Type B pancreatic cell (in vitro differentiated cells): Measurements from ENCODE around the gene PVALB. TPM values are rescaled to one million over a fixed set of nuclear protein-coding genes. Genes with fewer than 3 reads are reported as not detected.

ENCODE experiments used
- DNase-seq: peaks from one replicate; pipeline ENCODE4 v3.0.0; 2021; ENCODE audit warnings: mixed read lengths; ENCODE audit not compliant: unreplicated experiment; ENCODE audit errors: extremely low spot score
- H3K27ac Mint-ChIP-seq: 2 replicates; pipeline ENCODE4 v1.8.0; 2021; ENCODE audit warnings: mild to moderate bottlenecking, mixed read lengths
- H3K27me3 Mint-ChIP-seq: 2 replicates; pipeline ENCODE4 v1.8.0; 2021; ENCODE audit warnings: mixed read lengths
- H3K36me3 Mint-ChIP-seq: 2 replicates; pipeline ENCODE4 v1.8.0; 2021; ENCODE audit warnings: mixed read lengths
- H3K4me1 Mint-ChIP-seq: one replicate; pipeline ENCODE4 v1.8.0; 2021; ENCODE audit warnings: mixed read lengths; ENCODE audit not compliant: unreplicated experiment
- H3K4me3 Mint-ChIP-seq: 2 replicates; pipeline ENCODE4 v1.8.0; 2021; ENCODE audit warnings: mild to moderate bottlenecking, mixed read lengths
- H3K9me3 Mint-ChIP-seq: 2 replicates; pipeline ENCODE4 v1.8.0; 2021; ENCODE audit warnings: mixed read lengths
- total RNA-seq: library from RNA; stranded (reverse); gene quantifications from 2 replicates; pipeline ENCODE4 v1.2.1, GENCODE V29; 2021; ENCODE audit warnings: low replicate concordance
- TF ChIP-seq, protein P1 (sequence below): fragments of 200-600 bp; sonication (generic); conservative IDR thresholded peaks from 2 replicates; pipeline ENCODE4 v1.5.0; 2021; ENCODE audit warnings: antibody characterized with exemption, mild to moderate bottlenecking

PVALB gene
- total RNA-seq, 1 donor from 2014 or later: 0.75 TPM

DNA sequence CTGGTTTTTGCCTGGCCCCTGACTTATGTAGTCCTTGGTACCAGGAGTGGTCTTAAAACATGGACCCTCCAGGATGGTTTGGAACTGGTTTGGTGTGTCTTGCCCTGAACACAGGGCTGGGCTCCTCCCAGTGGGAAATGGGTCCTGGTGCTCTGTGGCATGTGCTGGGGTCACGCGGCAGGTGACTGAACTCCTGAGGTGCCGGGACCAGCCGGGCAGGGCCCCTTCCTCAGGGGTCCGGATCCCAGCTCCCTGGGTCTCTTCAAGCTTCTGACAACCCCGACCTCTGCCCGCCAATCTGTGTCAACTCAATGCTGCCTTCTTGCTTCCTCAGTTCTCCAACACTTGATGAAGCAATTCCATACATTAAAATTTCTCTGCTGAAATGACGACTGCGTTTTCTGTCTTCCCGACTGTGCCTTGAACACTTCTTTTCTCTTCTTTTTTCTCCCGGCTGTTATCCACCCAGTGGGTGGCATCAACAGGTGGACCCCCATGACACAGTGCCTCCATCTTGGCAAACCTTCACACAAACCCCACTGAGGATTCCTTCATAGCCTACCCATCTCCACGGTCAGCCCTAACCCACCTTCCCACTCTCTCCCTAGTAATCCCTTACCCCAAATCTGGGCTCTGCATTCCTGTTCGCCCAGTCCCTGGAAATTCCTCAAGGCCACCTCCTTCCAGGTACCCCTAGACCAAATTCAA, 45.3 kb downstream of the PVALB start:
- TF ChIP-seq, protein P1, sequence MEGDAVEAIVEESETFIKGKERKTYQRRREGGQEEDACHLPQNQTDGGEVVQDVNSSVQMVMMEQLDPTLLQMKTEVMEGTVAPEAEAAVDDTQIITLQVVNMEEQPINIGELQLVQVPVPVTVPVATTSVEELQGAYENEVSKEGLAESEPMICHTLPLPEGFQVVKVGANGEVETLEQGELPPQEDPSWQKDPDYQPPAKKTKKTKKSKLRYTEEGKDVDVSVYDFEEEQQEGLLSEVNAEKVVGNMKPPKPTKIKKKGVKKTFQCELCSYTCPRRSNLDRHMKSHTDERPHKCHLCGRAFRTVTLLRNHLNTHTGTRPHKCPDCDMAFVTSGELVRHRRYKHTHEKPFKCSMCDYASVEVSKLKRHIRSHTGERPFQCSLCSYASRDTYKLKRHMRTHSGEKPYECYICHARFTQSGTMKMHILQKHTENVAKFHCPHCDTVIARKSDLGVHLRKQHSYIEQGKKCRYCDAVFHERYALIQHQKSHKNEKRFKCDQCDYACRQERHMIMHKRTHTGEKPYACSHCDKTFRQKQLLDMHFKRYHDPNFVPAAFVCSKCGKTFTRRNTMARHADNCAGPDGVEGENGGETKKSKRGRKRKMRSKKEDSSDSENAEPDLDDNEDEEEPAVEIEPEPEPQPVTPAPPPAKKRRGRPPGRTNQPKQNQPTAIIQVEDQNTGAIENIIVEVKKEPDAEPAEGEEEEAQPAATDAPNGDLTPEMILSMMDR: no peak
- Mint-ChIP-seq H3K4me3 (no peak overlapping the region), H3K9me3 (peaks cover 3% of the 10 kb centered on the region), H3K27ac (no peak overlapping the region), H3K4me1 (peaks cover 29% of the 10 kb centered on the region), H3K27me3 (peaks cover 3% of the 10 kb centered on the region), H3K36me3 (peaks cover 8% of the 10 kb centered on the region)
- DNase-seq: no peak

DNA sequence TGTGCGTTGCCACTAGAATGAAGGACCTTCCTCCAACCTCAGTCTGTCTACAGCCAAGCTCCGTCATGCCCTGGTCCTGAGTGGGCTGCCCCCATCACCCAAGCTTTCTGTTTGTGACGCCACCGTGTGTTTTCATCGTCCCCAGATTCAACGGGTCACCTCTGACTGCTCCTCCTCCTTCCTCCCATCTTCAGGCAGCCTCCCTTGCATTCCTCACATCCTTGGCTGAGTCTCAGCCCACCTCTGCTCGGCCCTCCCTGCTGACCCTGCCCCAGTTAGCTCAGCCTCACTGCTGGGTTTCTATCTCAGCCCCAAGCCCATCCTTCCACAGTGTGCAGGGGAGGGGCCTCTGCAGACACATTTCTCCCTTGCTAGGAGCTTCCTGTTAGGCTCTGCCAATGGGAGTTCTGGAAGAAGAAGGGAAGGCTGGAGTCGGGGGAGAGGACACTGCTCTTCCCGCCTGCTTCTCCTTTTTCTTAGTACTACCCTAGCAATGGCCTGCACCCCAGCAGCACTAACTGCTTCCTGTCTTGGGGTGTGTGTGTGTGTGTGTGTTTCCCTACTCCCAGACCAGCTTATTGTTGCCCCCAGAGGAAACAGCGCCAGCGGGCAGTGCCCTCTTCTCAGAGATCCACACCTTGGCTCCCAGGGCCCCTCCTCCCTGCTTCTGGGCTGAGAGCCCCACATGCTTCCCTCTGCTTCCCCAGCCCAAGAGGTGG, 46.2 kb downstream of the PVALB start:
- no peaks in the 10 kb centered on the region for H3K9me3 Mint-ChIP-seq
- H3K27ac Mint-ChIP-seq: no peak overlapping the region
- no peak for DNase-seq
- no peaks in the 10 kb centered on the region for H3K27me3 Mint-ChIP-seq
- TF ChIP-seq, protein P1: no peak
- H3K4me1 Mint-ChIP-seq: peaks cover 26% of the 10 kb centered on the region
- peaks cover 6% of the 10 kb centered on the region for H3K36me3 Mint-ChIP-seq
- H3K4me3 Mint-ChIP-seq: no peak overlapping the region

DNA sequence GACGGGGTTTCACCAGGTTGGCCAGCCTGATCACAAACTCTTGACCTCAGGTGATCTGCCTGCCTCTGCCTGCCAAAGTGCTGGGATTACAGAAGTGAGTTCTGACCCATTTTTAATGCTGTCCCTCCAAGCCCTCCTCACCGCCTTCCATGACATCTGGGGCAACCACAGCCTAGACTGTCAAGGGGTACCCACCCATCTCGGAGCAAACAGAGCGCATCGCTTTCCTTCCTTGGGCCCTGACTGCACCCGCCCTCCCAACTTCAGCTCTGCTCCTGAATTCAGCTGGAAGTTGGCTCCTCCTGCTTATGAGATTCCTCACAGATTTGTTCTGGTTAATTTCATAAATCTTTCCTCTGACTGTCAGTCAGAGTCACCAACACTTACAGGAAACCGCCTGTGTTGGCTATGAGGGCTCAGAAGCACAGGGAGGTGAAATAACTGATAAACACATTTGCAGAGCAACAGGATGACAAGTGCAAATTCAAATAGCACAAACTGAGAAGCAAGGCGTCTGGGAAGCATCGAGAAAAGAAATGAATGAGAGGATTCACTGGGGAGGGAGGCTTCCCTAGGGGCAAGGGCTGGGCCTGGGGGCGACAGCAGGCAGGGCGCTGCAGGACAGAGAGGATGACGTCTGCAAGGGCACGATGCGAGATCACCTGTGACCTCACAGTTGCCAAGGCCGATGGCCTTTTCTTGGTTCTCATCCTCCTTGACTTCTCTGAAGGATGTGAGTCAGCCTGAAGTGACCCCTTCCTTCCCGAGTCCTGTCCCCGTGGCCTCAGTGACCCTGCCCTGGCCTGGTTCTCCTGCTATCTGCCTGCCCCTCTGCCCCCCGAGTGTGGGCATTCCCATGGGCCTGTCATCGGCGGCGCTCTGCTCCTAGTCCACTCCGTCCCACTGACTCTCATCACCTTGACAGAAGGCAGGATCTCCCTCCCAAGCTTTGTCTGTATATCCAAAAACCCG, 47.0 kb downstream of the PVALB start:
- no peak for DNase-seq
- no peak overlapping the region for H3K27ac Mint-ChIP-seq
- H3K9me3 Mint-ChIP-seq: no peaks in the 10 kb centered on the region
- TF ChIP-seq, protein P1: no peak
- H3K4me3 Mint-ChIP-seq: no peak overlapping the region
- H3K4me1 Mint-ChIP-seq: peaks cover 20% of the 10 kb centered on the region
- H3K27me3 Mint-ChIP-seq: no peaks in the 10 kb centered on the region
- peaks cover 6% of the 10 kb centered on the region for H3K36me3 Mint-ChIP-seq

DNA sequence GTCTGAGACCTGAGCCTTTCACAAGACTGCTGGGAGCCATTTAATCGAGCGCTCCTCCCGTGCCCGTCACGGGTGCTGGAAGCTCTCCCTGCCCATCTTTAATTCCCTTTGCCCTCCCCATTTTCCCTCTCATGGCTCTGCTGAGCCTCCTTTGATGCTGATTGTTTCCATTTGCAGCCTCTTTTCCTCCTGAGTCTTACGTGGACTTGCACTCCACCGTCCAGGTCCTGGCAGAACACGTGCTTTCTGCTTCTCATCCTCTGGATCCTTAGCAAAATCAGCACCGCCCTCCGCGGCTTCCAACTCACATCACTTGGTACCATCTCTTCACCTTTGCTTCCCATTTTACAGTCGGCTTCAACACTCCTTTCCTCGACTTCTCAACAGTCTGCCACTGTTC, 48.2 kb downstream of the PVALB start:
- Mint-ChIP-seq H3K4me3 (no peak overlapping the region), H3K9me3 (no peaks in the 10 kb centered on the region), H3K36me3 (peaks cover 6% of the 10 kb centered on the region), H3K27ac (no peak overlapping the region), H3K4me1 (peaks cover 19% of the 10 kb centered on the region), H3K27me3 (no peaks in the 10 kb centered on the region)
- no peak for DNase-seq
- TF ChIP-seq, protein P1: no peak

DNA sequence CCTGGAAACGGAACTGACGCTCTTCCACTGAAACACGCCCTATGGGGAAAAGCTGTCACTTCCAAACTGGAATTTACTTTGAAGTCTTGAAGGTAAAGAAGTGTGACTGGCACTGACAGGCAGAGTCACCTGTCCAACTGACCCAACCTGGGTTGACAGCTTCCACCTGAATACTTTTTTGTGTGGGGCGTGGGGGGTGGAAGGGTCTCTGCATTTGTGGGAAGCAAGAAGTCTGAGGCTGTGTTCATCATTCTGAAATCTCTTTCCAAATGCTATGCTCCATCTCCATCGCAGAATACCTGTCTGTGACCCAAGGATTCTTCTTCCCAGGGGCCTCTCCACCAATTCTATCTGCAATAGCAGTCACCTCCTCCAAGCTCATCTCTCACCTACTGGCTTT, 48.7 kb downstream of the PVALB start:
- TF ChIP-seq, protein P1: no peak
- peaks cover 6% of the 10 kb centered on the region for H3K36me3 Mint-ChIP-seq
- DNase-seq: no peak
- no peak overlapping the region for H3K27ac Mint-ChIP-seq
- no peaks in the 10 kb centered on the region for H3K27me3 Mint-ChIP-seq
- H3K4me3 Mint-ChIP-seq: no peak overlapping the region
- H3K4me1 Mint-ChIP-seq: peaks cover 19% of the 10 kb centered on the region
- no peaks in the 10 kb centered on the region for H3K9me3 Mint-ChIP-seq
